Measurements from ENCODE around the gene OLFML3.

The OLFML3 gene

GRCh38 chr1:113934511-113935055 is 44.7 kb upstream of the OLFML3 start:
- no peak for DNase-seq (ENCODE audit: low read depth)

DNA sequence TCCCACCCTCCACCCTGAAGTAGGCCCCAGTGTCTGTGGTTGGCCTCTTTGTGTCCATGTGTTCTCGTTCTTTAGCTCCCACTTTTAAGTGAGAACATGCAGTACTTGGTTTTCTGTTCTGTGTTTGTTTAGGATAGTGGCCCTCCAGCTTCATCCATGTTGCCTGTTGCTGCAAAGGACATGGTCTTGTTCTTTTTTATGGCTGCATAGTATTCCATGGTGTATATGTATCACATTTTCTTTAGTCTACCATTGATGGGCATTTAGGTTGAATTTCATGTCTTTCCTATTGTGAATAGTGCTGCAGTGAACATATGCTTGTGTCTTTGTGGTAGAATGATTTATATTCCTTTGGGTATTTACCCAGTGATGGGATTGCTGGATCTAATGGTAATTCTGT is 44.1 kb upstream of the OLFML3 start:
- no peak overlapping the region for H3K4me3 ChIP-seq (ENCODE audit: low read depth, low read length)
- in situ Hi-C loops (cut with HindIII; ENCODE audit: low sequenced_read_pairs), result no loop called here
- TF ChIP-seq, protein P1, sequence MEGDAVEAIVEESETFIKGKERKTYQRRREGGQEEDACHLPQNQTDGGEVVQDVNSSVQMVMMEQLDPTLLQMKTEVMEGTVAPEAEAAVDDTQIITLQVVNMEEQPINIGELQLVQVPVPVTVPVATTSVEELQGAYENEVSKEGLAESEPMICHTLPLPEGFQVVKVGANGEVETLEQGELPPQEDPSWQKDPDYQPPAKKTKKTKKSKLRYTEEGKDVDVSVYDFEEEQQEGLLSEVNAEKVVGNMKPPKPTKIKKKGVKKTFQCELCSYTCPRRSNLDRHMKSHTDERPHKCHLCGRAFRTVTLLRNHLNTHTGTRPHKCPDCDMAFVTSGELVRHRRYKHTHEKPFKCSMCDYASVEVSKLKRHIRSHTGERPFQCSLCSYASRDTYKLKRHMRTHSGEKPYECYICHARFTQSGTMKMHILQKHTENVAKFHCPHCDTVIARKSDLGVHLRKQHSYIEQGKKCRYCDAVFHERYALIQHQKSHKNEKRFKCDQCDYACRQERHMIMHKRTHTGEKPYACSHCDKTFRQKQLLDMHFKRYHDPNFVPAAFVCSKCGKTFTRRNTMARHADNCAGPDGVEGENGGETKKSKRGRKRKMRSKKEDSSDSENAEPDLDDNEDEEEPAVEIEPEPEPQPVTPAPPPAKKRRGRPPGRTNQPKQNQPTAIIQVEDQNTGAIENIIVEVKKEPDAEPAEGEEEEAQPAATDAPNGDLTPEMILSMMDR (IDR thresholded peaks at IDR 0.05; ENCODE audit: low read depth, low read length, missing control alignments), result no peak
- DNase-seq (ENCODE audit: low read depth), result no peak

More at GRCh38 chr1:113934511-113935055, 44.7 kb upstream of the OLFML3 start:
- in situ Hi-C loops (cut with HindIII; ENCODE audit: low sequenced_read_pairs), result no loop called here
- H3K4me3 ChIP-seq (ENCODE audit: low read depth, low read length), result no peak overlapping the region
- TF ChIP-seq, protein P1 (IDR thresholded peaks at IDR 0.05; ENCODE audit: low read depth, low read length, missing control alignments), result no peak

DNA sequence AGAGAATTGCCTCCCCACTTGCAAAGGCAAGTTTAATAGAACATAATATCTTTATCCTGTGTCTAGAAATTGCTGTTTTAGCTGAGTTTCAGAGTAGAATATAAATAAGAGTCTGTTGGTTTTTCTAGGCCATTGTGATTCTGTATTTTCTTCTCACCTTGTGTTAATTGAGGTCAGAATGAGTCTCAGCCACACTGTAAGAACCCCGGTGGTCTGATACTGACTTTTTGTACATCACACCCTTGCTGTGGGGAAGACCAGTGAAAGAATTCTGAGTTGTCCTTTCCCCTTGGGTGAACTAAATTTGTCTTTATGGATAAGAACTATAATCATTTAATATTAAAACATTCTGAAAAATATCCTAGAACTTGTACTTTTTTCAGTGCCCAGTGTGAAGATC is 43.3 kb upstream of the OLFML3 start:
- in situ Hi-C loops (cut with HindIII; ENCODE audit: low sequenced_read_pairs), result no loop called here
- no peak for DNase-seq (ENCODE audit: low read depth)
- H3K4me3 ChIP-seq (ENCODE audit: low read depth, low read length), result no peak overlapping the region
- TF ChIP-seq, protein P1 (IDR thresholded peaks at IDR 0.05; ENCODE audit: low read depth, low read length, missing control alignments), result no peak

DNA sequence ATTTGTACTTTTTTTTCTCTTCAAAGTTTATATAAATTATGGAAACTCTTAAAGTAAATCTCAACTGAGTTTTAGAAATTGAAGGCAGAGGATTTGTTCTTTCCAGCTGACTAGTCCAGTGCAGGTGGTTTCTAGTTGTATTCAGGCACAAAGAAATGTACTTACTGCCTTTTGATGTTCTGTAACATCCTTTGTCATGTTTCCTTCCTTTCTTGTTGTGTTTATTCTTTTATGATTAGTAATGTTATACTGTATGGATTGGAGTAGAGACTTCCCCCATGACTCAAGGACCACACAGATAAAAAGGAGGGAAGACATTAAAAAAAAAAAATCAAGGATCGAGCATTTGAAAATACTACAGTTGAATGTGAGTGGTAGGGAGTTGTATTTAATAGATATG is 42.1 kb upstream of the OLFML3 start:
- in situ Hi-C loops (cut with HindIII; ENCODE audit: low sequenced_read_pairs), result no loop called here
- DNase-seq (ENCODE audit: low read depth), result no peak
- TF ChIP-seq, protein P1 (IDR thresholded peaks at IDR 0.05; ENCODE audit: low read depth, low read length, missing control alignments), result no peak
- no peak overlapping the region for H3K4me3 ChIP-seq (ENCODE audit: low read depth, low read length)

DNA sequence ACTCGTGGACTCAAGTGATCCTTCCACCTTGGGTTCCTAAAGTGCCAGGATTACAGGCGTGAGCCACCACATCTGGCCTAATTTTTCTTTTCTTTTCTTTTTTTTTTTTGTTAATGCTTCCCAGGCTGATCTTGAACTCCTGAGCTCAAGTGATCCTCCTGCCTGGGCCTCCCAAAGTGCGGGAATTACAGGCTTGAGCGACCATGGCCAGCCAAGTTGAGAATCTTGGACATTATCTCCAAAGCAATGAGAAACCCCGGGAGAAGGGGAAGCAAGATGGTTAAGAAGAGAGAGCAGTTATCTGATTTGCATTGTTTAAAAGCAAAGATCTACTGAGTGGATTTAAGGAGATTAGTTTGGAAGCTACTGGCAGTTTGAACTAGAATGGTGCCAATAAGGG is 41.1 kb upstream of the OLFML3 start:
- H3K4me3 ChIP-seq (ENCODE audit: low read depth, low read length), result no peak overlapping the region
- in situ Hi-C loops (cut with HindIII; ENCODE audit: low sequenced_read_pairs), result no loop called here
- TF ChIP-seq, protein P1 (IDR thresholded peaks at IDR 0.05; ENCODE audit: low read depth, low read length, missing control alignments), result no peak
- no peak for DNase-seq (ENCODE audit: low read depth)

GRCh38 chr1:113940365-113941244 is 38.7 kb upstream of the OLFML3 start:
- no peak for DNase-seq (ENCODE audit: low read depth)
- H3K4me3 ChIP-seq (ENCODE audit: low read depth, low read length), result no peak overlapping the region
- in situ Hi-C loops (cut with HindIII; ENCODE audit: low sequenced_read_pairs), result no loop called here
- TF ChIP-seq, protein P1 (IDR thresholded peaks at IDR 0.05; ENCODE audit: low read depth, low read length, missing control alignments), result no peak
